ENCODE results near the gene AMER3. TPM values are rescaled to one million over a fixed set of nuclear protein-coding genes. Genes with fewer than 3 reads are reported as not detected.

AMER3 gene
- total and polyA plus RNA-seq, 2 of the 8 experiments (the other 6 are each of a cell fraction or from before 2014, with no cell fraction given), result 0.15 to 0.19 TPM

GRCh38 chr2:130769343-130769907, 14.1 kb downstream of the AMER3 start:
- Histone ChIP-seq H3K4ac (replicated peaks; ENCODE audit: insufficient read length, low read depth, low read length) (no peak overlapping the region), H4K5ac (ENCODE audit: insufficient read length, low read depth, low read length) (no peak overlapping the region), H3K79me2 (ENCODE audit: control insufficient read depth in 1 of 2, insufficient read depth in 2 of 2, low read length in 2 of 2) (no peaks in the 10 kb centered on the region), H4K20me1 (replicated peaks in 1 of 2; ENCODE audit: control insufficient read depth in 1 of 2, insufficient read depth in 2 of 2, low read length in 2 of 2) (no peaks in the 10 kb centered on the region), H2AFZ (ENCODE audit: low read length) (no peak overlapping the region), H3K18ac (ENCODE audit: extremely low read depth, low read length) (no peak overlapping the region), H2BK12ac (ENCODE audit: low read depth, low read length) (no peak overlapping the region), H3K36me3 (ENCODE audit: control insufficient read depth in 2 of 4, insufficient read depth in 4 of 4, low read length in 3 of 4) (no peaks in the 10 kb centered on the region), H3K27me3 (replicated peaks in 1 of 4; ENCODE audit: control insufficient read depth in 3 of 4, extremely low read depth in 1 of 4, insufficient read depth in 3 of 4, low read length in 3 of 4) (no peaks in the 10 kb centered on the region), H2BK15ac (ENCODE audit: low read length) (no peak overlapping the region), H2BK20ac (ENCODE audit: low read length) (no peak overlapping the region), H2AK5ac (ENCODE audit: low read depth, low read length) (no peak overlapping the region), H3K23ac (ENCODE audit: insufficient read length) (no peak overlapping the region), H2BK5ac (ENCODE audit: low read depth, low read length) (no peak overlapping the region), H3K4me2 (ENCODE audit: insufficient read depth in 1 of 2, low read depth in 2 of 2, low read length in 2 of 2) (no peak overlapping the region), H3K14ac (ENCODE audit: insufficient read length) (no peak overlapping the region), H3K79me1 (ENCODE audit: low read depth, low read length) (no peaks in the 10 kb centered on the region), H2BK120ac (replicated peaks; ENCODE audit: low read depth, low read length) (no peak overlapping the region), H4K8ac (ENCODE audit: extremely low read depth, insufficient read depth, low read length) (no peak overlapping the region), H3K9me3 (ENCODE audit: insufficient read depth in 2 of 2, low read depth in 1 of 2, low read length in 1 of 2) (no peaks in the 10 kb centered on the region; a peak in 1 of 4 replicates), H4K91ac (replicated peaks; ENCODE audit: insufficient read length, low read length) (no peak overlapping the region), H3K4me3 (ENCODE audit: extremely low read depth in 1 of 4, insufficient read depth in 2 of 4, low read depth in 3 of 4, low read length in 4 of 4) (no peak overlapping the region), H3K27ac (ENCODE audit: low read depth, low read length) (no peak overlapping the region), H3K56ac (replicated peaks; ENCODE audit: insufficient read length, low read depth, low read length) (no peak overlapping the region), H3K9ac (replicated peaks in 1 of 4; ENCODE audit: extremely low read depth in 1 of 4, low read depth in 3 of 4, low read length in 3 of 4) (no peak overlapping the region), H3K4me1 (replicated peaks in 1 of 4; ENCODE audit: control insufficient read depth in 3 of 4, insufficient read depth in 4 of 4, low read length in 3 of 4) (no peaks in the 10 kb centered on the region), H3K23me2 (ENCODE audit: low read depth, low read length) (no peaks in the 10 kb centered on the region)
- POLR2A ChIA-PET (ENCODE audit: partially characterized antibody), result no interaction called here
- CTCF ChIA-PET (ENCODE audit: partially characterized antibody), result interaction anchor here (0.7 to 2.8 kb wide), 6 partner anchors 9 to 106 kb away, joined by 3 to 6 read pairs (median 4); no protein-coding TSS in a partner anchor
- FAIRE-seq, result no peak
- no peak for DNase-seq (ENCODE audit: low read depth in 1 of 2, low spot score in 2 of 2)
- 90% methylated on average over 7 of the region's 7 CpGs; no CpG with 5 or more reads in 1 of the 2 experiments for WGBS, 2 experiments (ENCODE audit: extremely low coverage in 1 of 2, insufficient coverage in 1 of 2, insufficient read length in 1 of 2, insufficient replicate concordance in 2 of 2, low coverage in 1 of 2, low lambda C conversion rate in 2 of 2, missing lambda C conversion rate in 1 of 2)
- TF ChIP-seq RXRA (IDR thresholded peaks at IDR 0.05; ENCODE audit: insufficient read depth, low read depth, low read length) (no peak), CBX8 (IDR thresholded peaks at IDR 0.05; ENCODE audit: borderline replicate concordance, low read depth, low read length) (no peak), TAF7 (optimal IDR thresholded peaks at IDR 0.05; ENCODE audit: borderline replicate concordance, low read depth, low read length) (no peak), PHF8 (conservative IDR thresholded peaks at IDR 0.05; ENCODE audit: low read depth, low read length) (no peak), ATF3 (IDR thresholded peaks at IDR 0.05; ENCODE audit: insufficient read depth, low read depth, low read length) (no peak), CTBP2 (IDR thresholded peaks at IDR 0.05; ENCODE audit: borderline replicate concordance, insufficient read depth, insufficient read length, low read length) (no peak), GTF2F1 (IDR thresholded peaks at IDR 0.05; ENCODE audit: borderline replicate concordance, low read depth, low read length) (no peak)
- TF ChIP-seq, protein P1, sequence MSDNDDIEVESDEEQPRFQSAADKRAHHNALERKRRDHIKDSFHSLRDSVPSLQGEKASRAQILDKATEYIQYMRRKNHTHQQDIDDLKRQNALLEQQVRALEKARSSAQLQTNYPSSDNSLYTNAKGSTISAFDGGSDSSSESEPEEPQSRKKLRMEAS (IDR thresholded peaks at IDR 0.05), result no peak
- TF ChIP-seq, protein P2, sequence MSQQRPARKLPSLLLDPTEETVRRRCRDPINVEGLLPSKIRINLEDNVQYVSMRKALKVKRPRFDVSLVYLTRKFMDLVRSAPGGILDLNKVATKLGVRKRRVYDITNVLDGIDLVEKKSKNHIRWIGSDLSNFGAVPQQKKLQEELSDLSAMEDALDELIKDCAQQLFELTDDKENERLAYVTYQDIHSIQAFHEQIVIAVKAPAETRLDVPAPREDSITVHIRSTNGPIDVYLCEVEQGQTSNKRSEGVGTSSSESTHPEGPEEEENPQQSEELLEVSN (IDR thresholded peaks at IDR 0.05), result no peak

Measured in H1 (cell line).